Ectodermal cell (in vitro differentiated cells): ENCODE measurements around the gene IKBKE.

Experiments used
- H3K27ac ChIP-seq: 2 replicates; pipeline ENCODE4 v1.7.0; 2013; ENCODE audit warnings: mild to moderate bottlenecking, low read depth, low read length; ENCODE audit not compliant: insufficient read depth, poor library complexity, severe bottlenecking
- H3K27me3 ChIP-seq: 2 replicates; pipeline ENCODE4 v1.7.0; 2013; ENCODE audit warnings: mild to moderate bottlenecking, low read length; ENCODE audit not compliant: insufficient read depth, control insufficient read depth, poor library complexity, severe bottlenecking
- H3K36me3 ChIP-seq: one replicate; pipeline ENCODE4 v1.7.0; 2013; ENCODE audit warnings: low read length; ENCODE audit not compliant: control insufficient read depth, insufficient read depth
- H3K4me1 ChIP-seq: one replicate; pipeline ENCODE4 v1.7.0; 2013; ENCODE audit warnings: low read length; ENCODE audit not compliant: control insufficient read depth, insufficient read depth
- H3K4me3 ChIP-seq: 2 replicates; pipeline ENCODE4 v1.7.0; 2013; ENCODE audit warnings: low read depth, low read length, control low read depth; ENCODE audit not compliant: insufficient read depth
- H3K9me3 ChIP-seq: 2 replicates; pipeline ENCODE4 v1.7.0; 2013; ENCODE audit warnings: mild to moderate bottlenecking, low read length, moderate library complexity; ENCODE audit not compliant: control insufficient read depth
- WGBS, 2 experiments: methylation state at CpG; one replicate each; pipeline ENCODE4 v1.1.7; 2013; ENCODE audit warnings: missing lambda C conversion rate in 2 of 2; 5-methylcytosine and 5-hydroxymethylcytosine counted together

The IKBKE gene

DNA sequence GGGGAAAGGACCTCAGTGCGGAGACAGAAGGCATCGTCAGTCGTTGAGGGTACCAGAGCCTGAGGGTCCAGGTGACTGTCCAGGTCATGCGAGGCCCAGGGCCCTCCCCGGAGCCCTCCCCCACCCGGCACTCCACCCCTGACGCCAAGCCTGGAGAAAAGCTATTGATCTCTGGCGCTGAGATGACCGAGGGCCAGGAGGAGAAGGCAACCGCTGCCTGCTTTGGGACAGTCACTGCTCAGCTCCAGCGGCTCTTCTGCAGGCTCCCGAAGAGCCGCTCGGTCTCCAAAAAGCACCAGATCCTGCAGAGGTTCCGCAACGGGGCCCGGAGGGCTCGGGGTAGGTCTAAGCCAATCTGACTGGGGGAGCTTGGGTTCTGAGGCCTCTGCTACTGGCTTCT, 47.9 kb downstream of the IKBKE start:
- Histone ChIP-seq H3K27me3 (no peaks in the 10 kb centered on the region), H3K36me3 (no peaks in the 10 kb centered on the region), H3K4me3 (no peak overlapping the region), H3K4me1 (peaks cover 15% of the 10 kb centered on the region), H3K9me3 (no peaks in the 10 kb centered on the region), H3K27ac (no peak overlapping the region)
- 89 to 92% methylated on average over 18 of the region's 18 CpGs for WGBS, 2 experiments

DNA sequence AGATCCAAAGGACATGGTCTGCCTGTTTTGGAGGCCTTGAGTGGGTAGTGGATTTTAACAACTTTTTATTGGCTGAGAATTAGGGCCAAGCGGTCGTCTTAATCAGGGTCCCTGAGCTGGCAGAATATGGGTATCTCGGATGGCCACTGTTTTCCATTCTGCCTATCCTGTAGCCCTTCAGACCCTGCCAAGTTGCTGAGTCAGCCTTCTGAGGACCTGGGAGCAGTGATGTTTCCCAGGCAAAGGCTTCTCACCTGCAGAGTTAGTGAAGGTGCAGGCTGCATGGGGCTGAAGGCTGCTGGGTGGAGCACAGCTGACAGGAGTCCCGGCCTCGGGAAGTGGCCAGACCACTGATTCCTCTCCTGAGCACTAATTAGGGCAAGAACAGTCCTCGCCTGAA, 48.5 kb downstream of the IKBKE start:
- no peaks in the 10 kb centered on the region for H3K36me3 ChIP-seq
- no peak overlapping the region for H3K27ac ChIP-seq
- H3K4me3 ChIP-seq = no peak overlapping the region
- H3K4me1 ChIP-seq = peaks cover 15% of the 10 kb centered on the region
- no peaks in the 10 kb centered on the region for H3K9me3 ChIP-seq
- no peaks in the 10 kb centered on the region for H3K27me3 ChIP-seq
- 93 to 95% methylated on average over 6 of the region's 6 CpGs for WGBS, 2 experiments

DNA sequence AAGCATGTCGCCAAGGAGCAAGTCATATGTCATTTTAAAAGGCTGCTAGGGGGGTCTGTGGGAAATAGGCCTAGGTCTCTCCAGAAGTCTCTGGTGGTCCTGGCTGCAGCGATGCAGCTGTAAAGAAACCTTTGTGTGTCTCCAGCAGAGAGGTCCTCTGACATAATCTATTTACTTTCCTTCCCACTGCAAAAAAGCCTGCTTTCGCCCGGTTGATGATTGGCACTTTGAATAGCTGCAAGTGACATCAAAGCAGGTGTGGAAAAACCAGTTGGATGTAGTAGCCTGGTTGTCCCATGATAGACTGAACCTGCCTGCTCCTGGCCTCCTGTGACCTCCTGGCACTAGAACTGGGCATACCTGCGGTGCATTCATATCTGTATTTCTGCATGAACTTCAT, 50.9 kb downstream of the IKBKE start:
- no peaks in the 10 kb centered on the region for H3K27me3 ChIP-seq
- no peaks in the 10 kb centered on the region for H3K9me3 ChIP-seq
- H3K27ac ChIP-seq = no peak overlapping the region
- 74 to 83% methylated on average over 5 of the region's 5 CpGs for WGBS, 2 experiments
- H3K4me3 ChIP-seq = no peak overlapping the region
- peaks cover 15% of the 10 kb centered on the region for H3K4me1 ChIP-seq
- H3K36me3 ChIP-seq = no peaks in the 10 kb centered on the region

DNA sequence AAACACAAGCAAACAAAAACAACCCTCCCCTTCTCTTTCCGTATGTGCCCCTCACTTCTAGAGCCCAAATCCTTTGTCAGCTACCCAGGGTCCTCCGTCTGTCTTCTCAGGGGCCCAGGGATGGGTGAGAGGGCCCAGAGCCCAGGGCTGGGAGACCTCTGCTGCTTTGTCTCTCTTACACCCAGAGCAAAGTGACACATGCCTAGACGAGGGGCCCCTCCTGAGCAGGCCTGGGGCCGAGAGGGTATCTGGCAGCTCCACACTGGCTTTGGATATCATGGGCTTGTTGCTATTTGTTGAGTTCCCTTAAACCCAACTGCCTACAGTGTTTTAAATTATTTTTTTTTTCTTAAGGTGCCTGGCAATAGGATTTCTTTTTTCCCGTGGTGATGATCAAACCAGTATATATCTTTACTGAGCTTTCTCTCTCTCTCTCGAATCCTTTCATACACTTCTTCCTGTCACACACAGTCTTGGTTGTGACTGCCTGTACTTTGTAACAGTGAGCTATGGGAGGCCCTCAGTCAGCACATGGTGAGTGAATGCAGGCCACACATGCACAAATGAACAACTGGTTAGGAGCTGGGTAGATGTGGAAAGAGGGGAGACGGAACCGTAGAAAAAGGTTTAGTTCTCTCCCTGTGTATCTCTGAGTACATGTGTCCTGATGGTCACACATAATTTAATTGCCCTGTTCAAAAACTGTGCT, 51.6 kb downstream of the IKBKE start:
- Histone ChIP-seq H3K36me3 (no peaks in the 10 kb centered on the region), H3K4me3 (no peak overlapping the region), H3K27me3 (no peaks in the 10 kb centered on the region), H3K4me1 (peaks cover 15% of the 10 kb centered on the region), H3K9me3 (no peaks in the 10 kb centered on the region), H3K27ac (no peak overlapping the region)
- WGBS, 2 experiments = 70 to 82% methylated on average over 6 to 8 of the region's 8 CpGs

DNA sequence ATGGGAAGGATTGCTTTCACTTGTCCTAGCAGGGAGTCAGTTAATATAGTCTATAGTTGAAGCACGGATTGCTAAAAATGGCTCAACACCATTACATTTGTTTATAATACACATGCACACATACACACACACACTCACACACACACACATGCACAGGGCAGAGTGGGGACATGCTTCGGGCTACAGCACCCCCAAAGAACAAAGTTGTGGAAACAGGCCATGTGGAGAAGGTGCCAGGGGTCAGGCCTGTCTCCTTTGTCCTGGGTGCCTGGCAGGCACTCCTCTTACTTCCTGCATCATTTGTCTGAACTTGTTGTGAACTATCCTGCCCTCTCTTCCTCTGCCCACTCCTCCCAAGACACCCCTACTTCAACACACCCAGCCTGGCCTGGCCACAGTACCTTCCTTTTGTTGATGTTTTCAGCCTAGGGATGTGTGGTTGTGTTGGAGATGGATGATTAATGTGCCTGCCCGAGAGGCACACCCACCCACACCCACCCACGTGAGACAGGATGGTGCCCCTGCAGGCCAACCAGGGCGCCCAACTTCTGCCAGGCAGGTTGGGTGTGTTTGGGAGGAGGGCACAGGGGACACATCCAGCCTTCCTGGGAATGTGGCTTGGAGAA, 54.6 kb downstream of the IKBKE start:
- WGBS, 2 experiments = 86 to 97% methylated on average over 4 to 5 of the region's 5 CpGs
- H3K36me3 ChIP-seq = no peaks in the 10 kb centered on the region
- H3K4me1 ChIP-seq = peaks cover 11% of the 10 kb centered on the region
- no peak overlapping the region for H3K27ac ChIP-seq
- no peak overlapping the region for H3K4me3 ChIP-seq
- no peaks in the 10 kb centered on the region for H3K9me3 ChIP-seq
- H3K27me3 ChIP-seq = no peaks in the 10 kb centered on the region

DNA sequence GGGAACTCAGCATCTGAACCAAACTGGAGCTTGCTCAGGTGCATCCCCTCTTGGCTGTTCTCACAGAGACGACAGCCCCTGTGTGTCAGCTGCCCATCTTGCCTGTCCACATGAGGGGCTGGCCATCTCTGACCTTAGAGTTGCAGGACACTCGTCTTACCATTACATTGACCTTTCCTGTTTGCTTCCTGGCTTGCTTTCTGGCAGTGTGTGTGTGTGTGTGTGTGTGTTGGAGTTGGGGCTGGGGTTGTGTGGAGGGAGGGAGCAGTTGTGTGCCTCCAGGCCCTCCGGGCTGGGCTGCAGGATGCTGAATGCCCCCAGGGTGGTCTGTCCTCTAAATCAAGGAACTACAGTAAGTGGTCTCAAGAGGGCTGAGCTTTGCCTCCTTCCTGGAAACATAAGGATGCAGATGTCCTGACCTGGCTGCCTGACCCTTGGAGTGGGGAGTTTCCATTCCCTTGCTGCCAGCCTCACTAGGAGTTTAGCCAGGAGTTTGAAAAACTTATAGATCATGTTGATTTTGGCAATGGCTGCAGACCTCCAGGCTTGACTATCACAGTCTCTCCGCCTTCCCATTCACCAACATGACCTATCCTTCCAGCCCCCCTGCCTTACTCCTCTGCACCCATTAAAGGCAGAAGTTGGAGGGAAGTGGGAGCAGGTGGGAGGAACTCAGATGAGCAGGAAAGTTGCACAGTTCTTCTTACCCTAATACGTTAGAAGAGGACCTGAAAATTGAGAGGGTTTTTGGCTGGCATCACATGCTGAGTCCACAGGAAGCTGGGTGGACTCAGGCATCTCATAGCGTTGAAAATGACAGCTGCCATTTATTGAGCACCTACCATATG, 56.0 kb downstream of the IKBKE start:
- H3K36me3 ChIP-seq = no peaks in the 10 kb centered on the region
- no peaks in the 10 kb centered on the region for H3K27me3 ChIP-seq
- H3K27ac ChIP-seq = no peak overlapping the region
- peaks cover 8% of the 10 kb centered on the region for H3K4me1 ChIP-seq
- H3K4me3 ChIP-seq = no peak overlapping the region
- H3K9me3 ChIP-seq = no peaks in the 10 kb centered on the region
- 80 to 84% methylated on average over 5 to 6 of the region's 6 CpGs for WGBS, 2 experiments

DNA sequence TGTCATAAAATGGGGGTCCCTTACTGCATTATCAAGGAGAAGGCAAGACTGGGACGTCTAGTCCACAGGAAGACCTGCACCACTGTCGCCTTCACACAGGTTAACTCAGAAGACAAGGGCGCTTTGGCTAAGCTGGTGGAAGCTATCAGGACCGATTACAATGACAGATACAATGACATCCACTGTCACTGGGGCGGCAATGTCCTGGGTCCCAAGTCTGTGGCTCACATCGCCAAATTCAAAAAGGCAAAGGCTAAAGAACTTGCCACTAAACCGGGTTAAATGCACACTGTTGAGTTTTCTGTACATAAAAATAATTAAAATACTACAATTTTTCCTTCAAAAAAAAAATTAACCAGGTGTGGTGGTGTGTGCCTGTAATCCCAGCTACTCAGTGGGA, 59.1 kb downstream of the IKBKE start:
- no peak overlapping the region for H3K27ac ChIP-seq
- 94 to 97% methylated on average over 6 to 7 of the region's 7 CpGs for WGBS, 2 experiments

DNA sequence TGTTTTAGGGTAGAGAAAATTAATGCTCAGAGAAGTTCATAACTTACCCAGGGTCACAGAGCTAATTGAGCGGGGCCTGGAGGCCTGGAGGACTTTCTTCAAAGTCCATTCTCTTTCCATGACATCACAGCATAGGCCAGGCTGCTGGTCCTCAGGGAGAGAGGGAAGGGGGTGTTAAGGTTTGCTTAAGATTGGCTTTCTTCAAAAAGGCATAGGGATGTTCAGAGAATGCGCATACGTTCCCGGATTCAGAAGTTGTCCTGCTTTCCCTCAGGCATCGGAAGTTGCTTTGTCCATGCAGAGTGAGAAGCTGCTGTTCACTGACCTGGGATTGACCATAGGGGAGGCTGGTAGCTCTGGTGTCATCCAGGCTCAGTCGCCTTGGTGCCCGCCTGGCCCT, 62.1 kb downstream of the IKBKE start:
- no peak overlapping the region for H3K4me3 ChIP-seq
- no peaks in the 10 kb centered on the region for H3K9me3 ChIP-seq
- H3K4me1 ChIP-seq = no peaks in the 10 kb centered on the region
- H3K27ac ChIP-seq = no peak overlapping the region
- WGBS, 2 experiments = 92 to 94% methylated on average over 7 of the region's 7 CpGs
- H3K36me3 ChIP-seq = no peaks in the 10 kb centered on the region
- H3K27me3 ChIP-seq = no peaks in the 10 kb centered on the region

More for the DNA sequence above, 59.1 kb downstream of the IKBKE start:
- H3K36me3 ChIP-seq = no peaks in the 10 kb centered on the region
- no peak overlapping the region for H3K4me3 ChIP-seq
- no peaks in the 10 kb centered on the region for H3K4me1 ChIP-seq
- no peaks in the 10 kb centered on the region for H3K27me3 ChIP-seq
- H3K9me3 ChIP-seq = no peaks in the 10 kb centered on the region

DNA sequence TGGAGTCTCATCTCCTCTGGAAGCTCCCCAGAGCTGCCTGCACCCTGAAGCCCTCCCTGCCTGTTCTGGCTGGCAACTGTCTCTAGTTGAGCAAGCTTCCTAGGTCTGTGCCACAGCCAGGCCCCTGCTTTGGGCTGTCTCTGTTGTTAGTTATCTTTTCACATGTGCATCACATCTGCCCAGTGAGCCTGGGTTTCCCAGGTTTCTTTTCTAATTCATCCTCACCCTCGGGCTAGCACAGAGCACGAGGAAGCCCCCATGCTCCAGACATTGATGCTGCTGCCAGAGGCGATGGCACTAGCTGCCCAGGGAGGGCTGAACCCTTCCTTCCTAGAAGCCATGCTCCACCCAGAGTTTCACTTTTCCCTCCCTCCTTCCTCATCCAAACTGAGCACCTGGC, 64.3 kb downstream of the IKBKE start:
- Histone ChIP-seq H3K27ac (no peak overlapping the region), H3K4me3 (no peak overlapping the region), H3K27me3 (no peaks in the 10 kb centered on the region), H3K4me1 (peaks cover 2% of the 10 kb centered on the region), H3K9me3 (no peaks in the 10 kb centered on the region), H3K36me3 (no peaks in the 10 kb centered on the region)
- 91 to 93% methylated on average over 3 of the region's 3 CpGs for WGBS, 2 experiments

DNA sequence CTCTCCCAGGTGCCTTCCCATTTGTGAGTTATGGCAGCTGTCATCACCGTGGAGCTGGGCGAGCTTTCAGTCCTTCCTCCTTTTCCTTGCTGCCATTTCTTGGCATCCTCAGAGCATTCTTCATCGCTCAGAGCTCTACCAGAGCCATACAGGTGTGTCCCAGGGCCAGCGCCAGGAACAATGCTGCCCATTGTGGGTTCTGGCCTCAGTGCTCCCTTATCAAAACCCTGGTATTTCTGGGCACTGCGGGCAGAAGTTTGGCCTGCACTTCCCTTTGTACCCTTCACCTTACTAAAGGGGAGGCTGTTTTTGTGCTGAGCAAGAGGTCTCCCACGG, 65.5 kb downstream of the IKBKE start:
- Histone ChIP-seq H3K4me1 (peaks cover 13% of the 10 kb centered on the region), H3K27ac (no peak overlapping the region), H3K27me3 (no peaks in the 10 kb centered on the region), H3K36me3 (no peaks in the 10 kb centered on the region), H3K9me3 (no peaks in the 10 kb centered on the region), H3K4me3 (no peak overlapping the region)
- 91 to 92% methylated on average over 6 of the region's 6 CpGs for WGBS, 2 experiments
